ENCODE measurements around the gene ZCRB1. TPM values are rescaled to one million over a fixed set of nuclear protein-coding genes. Genes with fewer than 3 reads are reported as not detected.

ZCRB1 gene
- total and polyA plus RNA-seq, 2 of the 4 experiments (the other 2 are of a cell fraction): 19.7 to 28.1 TPM

DNA sequence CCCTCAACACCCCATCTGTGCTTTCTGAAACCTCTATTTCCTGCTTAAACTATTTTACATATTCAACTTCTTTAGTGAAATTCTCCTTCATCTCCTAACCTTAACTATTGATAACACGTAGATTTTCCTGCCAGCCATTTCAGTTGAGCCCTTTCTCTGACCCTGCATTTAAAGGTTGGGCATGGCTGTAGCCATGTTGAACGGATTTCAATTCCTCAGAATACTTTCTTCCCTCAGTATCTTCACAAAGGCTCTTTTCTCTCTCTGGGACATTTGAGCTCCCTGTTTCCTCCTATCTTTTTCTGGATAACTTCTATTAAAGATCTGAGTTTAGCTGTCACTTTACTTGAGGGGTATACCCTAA is 1.3 kb upstream of the ZCRB1 start:
- Histone ChIP-seq H3K14ac (replicated peaks; ENCODE audit: low read depth, low read length) (no peak overlapping the region), H2AK9ac (replicated peaks; ENCODE audit: low read depth, low read length, poor library complexity) (no peak overlapping the region), H3K9me3 (ENCODE audit: control insufficient read depth, insufficient read depth, low read length) (no peaks in the 10 kb centered on the region), H3K4ac (ENCODE audit: low read depth, low read length) (no peak overlapping the region), H3K18ac (ENCODE audit: low read depth, low read length) (no peak overlapping the region), H4K91ac (ENCODE audit: insufficient read depth, low read depth, low read length) (no peak overlapping the region), H3K27me3 (ENCODE audit: control insufficient read depth, insufficient read depth, low read length) (no peaks in the 10 kb centered on the region), H3K56ac (ENCODE audit: extremely low read depth, insufficient read depth, low read length) (no peak overlapping the region), H4K20me1 (ENCODE audit: insufficient read depth, low read length) (peaks cover 17% of the 10 kb centered on the region; the same call in 1 of the 2 replicates), H3K4me1 (ENCODE audit: control insufficient read depth, insufficient read depth, low read length) (peaks cover 3% of the 10 kb centered on the region; the same call in 1 of the 2 replicates), H4K5ac (ENCODE audit: low read depth, low read length) (no peak overlapping the region; the same call in 1 of the 2 replicates), H4K8ac (ENCODE audit: low read depth in 2 of 2, low read length in 2 of 2) (peak overlapping the region in 1 of 2 experiments; percentile 86; a peak in 2 of 4 replicates), H2AK5ac (ENCODE audit: low read depth, low read length) (no peak overlapping the region), H3K36me3 (ENCODE audit: control insufficient read depth, insufficient read depth, low read length) (peaks cover 3% of the 10 kb centered on the region; the same call in 1 of the 2 replicates), H2BK15ac (ENCODE audit: low read depth, low read length) (no peak overlapping the region), H2BK120ac (ENCODE audit: low read depth, low read length) (no peak overlapping the region), H3K4me2 (ENCODE audit: low read depth, low read length) (peak overlapping the region; percentile 98), H2BK20ac (ENCODE audit: low read depth, low read length) (no peak overlapping the region), H2BK5ac (ENCODE audit: low read depth, low read length, poor library complexity, severe bottlenecking) (peak overlapping the region; percentile 4), H3K23ac (ENCODE audit: low read depth, low read length) (peak overlapping the region; percentile 29; the same call in 1 of the 2 replicates), H3K79me1 (ENCODE audit: low read depth in 1 of 2, low read length in 2 of 2) (peaks cover 16 to 45% of the 10 kb centered on the region in 2 experiments; a peak in 3 of 4 replicates), H3K9ac (ENCODE audit: low read depth, low read length) (peak overlapping the region; percentile 90; the same call in 1 of the 2 replicates), H2AFZ (replicated peaks; ENCODE audit: low read length, poor library complexity) (no peak overlapping the region), H3K4me3 (ENCODE audit: insufficient read depth, low read depth, low read length) (peak overlapping the region; percentile 97; the same call in 1 of the 2 replicates), H3K27ac (ENCODE audit: insufficient read depth, low read length) (no peak overlapping the region), H3K9me1 (ENCODE audit: insufficient read depth, low read length) (peaks cover 6% of the 10 kb centered on the region; the same call in 1 of the 2 replicates)
- BruUV-seq (replicated peaks): no TSS peak
- dilution Hi-C loops (cut with HindIII; ENCODE audit: low sequenced_read_pairs, unreplicated experiment) (no loop called here), intact Hi-C loops (cut with micrococcal nuclease) (loop anchor here (2.0 kb wide), 2 partner anchors 88 to 956 kb away; partner anchors contain the start of gene YAF2), in situ Hi-C loops (cut with MboI; ENCODE audit: low sequenced_read_pairs) (loop anchor here (5.0 to 25.0 kb wide), 3 partner anchors 92 to 960 kb away; partner anchors contain the start of gene YAF2)
- TF ChIP-seq CHD1 (IDR thresholded peaks at IDR 0.05; ENCODE audit: low read depth, low read length) (no peak), RCOR1 (IDR thresholded peaks at IDR 0.05; ENCODE audit: insufficient replicate concordance, low read length) (no peak), RAD21 (IDR thresholded peaks at IDR 0.05; ENCODE audit: low read length) (no peak), RFX5 (IDR thresholded peaks at IDR 0.05; ENCODE audit: low read depth, low read length) (no peak), NFE2L2 (IDR thresholded peaks at IDR 0.05; ENCODE audit: low read depth, low read length) (no peak), SMC3 (IDR thresholded peaks at IDR 0.05; ENCODE audit: low read depth, low read length) (no peak), FOS (IDR thresholded peaks at IDR 0.05; ENCODE audit: low read depth, low read length) (no peak), USF2 (IDR thresholded peaks at IDR 0.05; ENCODE audit: low read depth, low read length) (no peak), ELK1 (IDR thresholded peaks at IDR 0.05; ENCODE audit: borderline replicate concordance, low read depth, low read length) (no peak), BHLHE40 (IDR thresholded peaks at IDR 0.05; ENCODE audit: low read depth, low read length) (no peak), MAZ (IDR thresholded peaks at IDR 0.05; ENCODE audit: borderline replicate concordance, low read depth, low read length) (no peak), MAFK (IDR thresholded peaks at IDR 0.05; ENCODE audit: low read depth, low read length) (no peak), POLR2A (IDR thresholded peaks at IDR 0.05; ENCODE audit: low read depth, low read length) (no peak)
- TF ChIP-seq, protein P1, sequence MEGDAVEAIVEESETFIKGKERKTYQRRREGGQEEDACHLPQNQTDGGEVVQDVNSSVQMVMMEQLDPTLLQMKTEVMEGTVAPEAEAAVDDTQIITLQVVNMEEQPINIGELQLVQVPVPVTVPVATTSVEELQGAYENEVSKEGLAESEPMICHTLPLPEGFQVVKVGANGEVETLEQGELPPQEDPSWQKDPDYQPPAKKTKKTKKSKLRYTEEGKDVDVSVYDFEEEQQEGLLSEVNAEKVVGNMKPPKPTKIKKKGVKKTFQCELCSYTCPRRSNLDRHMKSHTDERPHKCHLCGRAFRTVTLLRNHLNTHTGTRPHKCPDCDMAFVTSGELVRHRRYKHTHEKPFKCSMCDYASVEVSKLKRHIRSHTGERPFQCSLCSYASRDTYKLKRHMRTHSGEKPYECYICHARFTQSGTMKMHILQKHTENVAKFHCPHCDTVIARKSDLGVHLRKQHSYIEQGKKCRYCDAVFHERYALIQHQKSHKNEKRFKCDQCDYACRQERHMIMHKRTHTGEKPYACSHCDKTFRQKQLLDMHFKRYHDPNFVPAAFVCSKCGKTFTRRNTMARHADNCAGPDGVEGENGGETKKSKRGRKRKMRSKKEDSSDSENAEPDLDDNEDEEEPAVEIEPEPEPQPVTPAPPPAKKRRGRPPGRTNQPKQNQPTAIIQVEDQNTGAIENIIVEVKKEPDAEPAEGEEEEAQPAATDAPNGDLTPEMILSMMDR (conservative IDR thresholded peaks at IDR 0.05; ENCODE audit: low read depth, low read length): no peak
- ATAC-seq (ENCODE audit: low read depth): no peak
- 50% methylated on average over 1 of the region's 2 CpGs; no CpG with 5 or more reads in 1 of the 2 experiments for whole genome bisulfite sequencing, 2 experiments (ENCODE audit: extremely low coverage in 2 of 2, insufficient read length in 1 of 2)
- no peak for DNase-seq
- ChIA-PET CTCF (no interaction called here), POLR2A (ENCODE audit: unreplicated experiment) (no interaction called here)

All from IMR-90 (cell line).